Cardiac septum (tissue), 1 donor: ENCODE measurements around the gene MVP. TPM values are rescaled to one million over a fixed set of nuclear protein-coding genes. Genes with fewer than 3 reads are reported as not detected.

Experiments
- DNase-seq: peaks from one replicate; pipeline ENCODE4 v3.0.0-alpha.2; 2020; ENCODE audit warnings: low spot score
- intact Hi-C: fragments of 100-400 bp; cut with DNase I; formaldehyde crosslinking; loops from one replicate; pipeline ENCODE4 v1.14.0; 2022
- total RNA-seq: library from RNA; stranded (reverse); fragmentation: NEBNext Ultra II Directional; extraction: Animal tissue kit (Norgen Biotek cat#: 25700); gene quantifications from one replicate; pipeline ENCODE4 v1.2.1, GENCODE V29; 2021
- donor health status: DM: no; HTN: no; CAD: no.

The MVP gene
- total RNA-seq, 1 donor from 2014 or later, result 60.2 TPM

- DNase-seq, result no peak
- intact Hi-C loops, result no loop called here
These were observed 17.8 kb upstream of the MVP start for GRCh38 chr16:29802416-29802935.

GRCh38 chr16:29804020-29804419 is 16.2 kb upstream of the MVP start:
- intact Hi-C loops, result no loop called here
- DNase-seq, result no peak

- intact Hi-C loops, result loop anchor here (1.0 kb wide), 1 partner anchor 14 kb away; the partner anchor contains the start of gene KIF22
- DNase-seq, result no peak
These were observed 15.6 kb upstream of the MVP start for GRCh38 chr16:29804455-29805231.

- DNase-seq, result peak; percentile 99
- intact Hi-C loops, result loop anchor here (1.0 kb wide), 1 partner anchor 15 kb away; the partner anchor contains the start of gene KIF22
These were observed 14.8 kb upstream of the MVP start for GRCh38 chr16:29805232-29806098.

GRCh38 chr16:29806099-29806579 is 14.1 kb upstream of the MVP start, which contains the start of gene MAZ:
Gene MAZ, plus strand, starts transcription at chr16:29806529. Its CDS starts 173 bp downstream, at chr16:29806702.
- intact Hi-C loops, result no loop called here
- DNase-seq, result no peak

- no peak for DNase-seq
- intact Hi-C loops, result no loop called here
These were observed 13.4 kb upstream of the MVP start for GRCh38 chr16:29806641-29807425.

GRCh38 chr16:29807426-29808218 is 12.6 kb upstream of the MVP start:
- peak; percentile 95 for DNase-seq
- intact Hi-C loops, result no loop called here

- no peak for DNase-seq
- intact Hi-C loops, result no loop called here
These were observed 11.9 kb upstream of the MVP start for GRCh38 chr16:29808219-29808900.

GRCh38 chr16:29809031-29809747 is 11.1 kb upstream of the MVP start:
- no peak for DNase-seq
- intact Hi-C loops, result no loop called here

GRCh38 chr16:29809850-29810698 is 10.2 kb upstream of the MVP start:
- intact Hi-C loops, result no loop called here

GRCh38 chr16:29810699-29811169 is 9.5 kb upstream of the MVP start:
- DNase-seq, result no peak
- intact Hi-C loops, result no loop called here

More at GRCh38 chr16:29809850-29810698, 10.2 kb upstream of the MVP start:
- DNase-seq, result no peak

- intact Hi-C loops, result no loop called here
- DNase-seq, result peak; percentile 98
These were observed 8.9 kb upstream of the MVP start for GRCh38 chr16:29811170-29811895.

- intact Hi-C loops, result no loop called here
- DNase-seq, result no peak
These were observed 8.2 kb upstream of the MVP start, which contains the start of gene PRRT2 for GRCh38 chr16:29811896-29812665. Gene PRRT2, plus strand, starts transcription at chr16:29812193. Its CDS starts 862 bp downstream, at chr16:29813055.

GRCh38 chr16:29812754-29813643 is 7.3 kb upstream of the MVP start:
- no peak for DNase-seq
- intact Hi-C loops, result no loop called here
